Activated gamma-delta T cell (primary cell): ENCODE results near the gene ANO10.
"Not testable (repeated sequence)": the region's sequence is repeated elsewhere in the genome, so short reads cannot be mapped to it uniquely, and the experiment has no call there.

Experiments used
- DNase-seq: peaks from one replicate; lab custom pipeline; 2025; lab: John Stamatoyannopoulos, UW

Gene ANO10

GRCh38 chr3:43372809-43373559, 248.8 kb downstream of the ANO10 start:
- no peak for DNase-seq

DNA sequence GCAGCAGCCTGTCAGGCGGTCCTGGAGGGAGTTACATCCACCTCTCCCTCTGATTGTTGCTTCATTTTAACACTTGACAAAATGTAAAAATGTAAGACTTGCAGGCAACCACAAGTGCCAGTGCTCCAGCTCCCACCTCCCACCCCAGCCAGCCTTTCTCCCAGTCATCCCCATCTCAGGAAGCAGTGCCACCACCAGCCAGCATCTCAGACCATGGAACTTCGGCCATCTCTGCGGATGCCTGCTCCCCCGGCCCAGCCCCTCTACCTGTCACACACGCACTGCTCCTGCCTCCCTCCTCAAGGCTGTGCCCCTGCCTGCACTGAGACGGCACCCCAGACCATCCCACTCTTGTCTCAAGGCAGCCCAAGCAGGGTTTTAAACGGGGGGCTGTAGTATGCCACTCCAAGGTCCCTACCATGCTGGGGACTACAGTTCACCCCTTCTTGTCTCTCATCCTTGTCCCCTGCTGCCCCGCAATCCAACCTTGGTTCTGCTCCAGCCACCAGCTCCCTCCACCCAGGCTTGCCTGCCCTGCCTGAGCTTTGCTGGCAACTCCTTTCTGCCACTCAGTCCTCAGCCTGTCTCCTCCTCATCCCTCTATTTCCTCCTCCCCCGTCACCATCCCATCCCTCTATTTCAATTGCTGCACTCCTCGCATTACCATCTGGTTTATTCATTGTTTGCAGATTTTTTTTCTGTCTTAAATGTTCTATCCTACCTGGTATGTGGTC, 249.6 kb downstream of the ANO10 start:
- DNase-seq = no peak

DNA sequence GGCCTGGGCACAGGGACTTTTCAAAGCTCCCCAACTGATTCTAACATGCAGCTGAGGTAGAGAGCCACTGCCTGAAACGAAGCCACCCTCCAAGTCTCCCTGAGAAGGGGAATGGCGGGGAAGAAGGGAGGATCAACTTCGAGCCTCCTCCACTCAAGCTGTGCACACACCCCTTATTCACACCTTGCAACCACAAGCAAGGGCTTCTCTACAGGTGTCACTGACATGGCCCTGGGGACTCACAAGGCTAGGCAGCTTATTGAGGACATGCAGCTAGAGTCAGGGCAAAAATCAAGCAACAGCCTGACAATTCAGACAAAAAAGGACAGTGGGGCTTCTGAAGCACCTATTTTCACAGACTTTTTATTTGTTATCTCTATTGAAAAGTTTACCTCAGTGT, 250.3 kb downstream of the ANO10 start:
- no peak for DNase-seq

- no peak for DNase-seq
Measured at GRCh38 chr3:43370293-43370980, 251.4 kb downstream of the ANO10 start.

GRCh38 chr3:43369404-43370292, 252.2 kb downstream of the ANO10 start:
- no peak for DNase-seq

- DNase-seq = no peak
Measured at GRCh38 chr3:43366885-43367284, 254.9 kb downstream of the ANO10 start.

DNA sequence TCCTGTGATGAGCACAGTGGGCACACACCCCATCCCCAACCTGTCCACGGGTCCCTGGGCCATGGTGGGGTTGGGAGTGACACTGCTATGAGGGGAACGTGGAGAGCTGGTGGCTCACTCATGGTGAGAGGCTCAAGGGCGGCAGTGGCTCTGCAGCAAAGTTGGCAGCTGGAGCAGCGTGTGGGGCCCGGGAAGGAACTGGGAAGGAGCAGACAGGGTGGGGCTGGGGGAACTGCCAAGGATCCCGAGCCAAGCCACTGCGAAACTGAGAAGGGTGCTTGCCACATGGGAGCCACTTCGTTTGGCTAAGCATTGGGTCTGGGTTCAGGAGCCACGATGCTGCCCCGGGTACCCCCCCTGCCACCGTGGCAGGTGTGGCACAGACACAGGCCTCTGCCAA, 255.3 kb downstream of the ANO10 start:
- no peak for DNase-seq

GRCh38 chr3:43365601-43366305, 256.1 kb downstream of the ANO10 start:
- DNase-seq = no peak

GRCh38 chr3:43364926-43365325, 256.9 kb downstream of the ANO10 start:
- no peak for DNase-seq

- DNase-seq = no peak
Measured at GRCh38 chr3:43364494-43364893, 257.3 kb downstream of the ANO10 start.

DNA sequence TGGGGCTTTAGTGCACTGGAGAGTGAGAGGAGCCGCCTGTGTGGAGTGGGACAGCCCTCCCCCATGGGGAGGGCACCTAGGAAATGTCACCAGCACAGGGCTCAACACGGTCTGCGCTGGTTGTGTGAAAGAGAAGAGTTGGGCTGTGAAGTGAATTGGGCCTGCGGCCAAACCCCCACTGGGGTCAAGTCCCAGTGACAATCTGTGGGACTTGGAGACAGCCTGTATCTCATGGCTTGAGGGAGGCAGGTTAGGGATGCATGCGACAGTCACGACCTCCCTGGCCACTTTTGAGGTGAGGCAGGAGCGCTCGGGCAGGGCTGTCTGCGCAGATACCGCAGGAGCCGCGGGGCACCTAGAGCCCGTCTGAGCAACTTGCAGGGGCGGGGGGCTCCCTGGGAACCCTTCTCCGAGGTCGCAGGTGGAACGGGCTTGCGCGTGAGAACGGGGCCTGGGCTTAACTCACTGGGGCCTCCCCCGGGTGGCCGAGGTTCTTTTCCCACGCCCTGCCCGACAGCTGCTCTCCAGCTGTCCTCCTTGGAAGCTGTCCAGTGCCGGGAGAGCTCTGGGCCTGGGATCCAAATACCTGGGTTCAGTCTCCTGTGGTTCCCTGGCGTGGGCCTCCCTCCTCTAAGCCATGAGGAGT, 258.1 kb downstream of the ANO10 start:
- no peak for DNase-seq

DNA sequence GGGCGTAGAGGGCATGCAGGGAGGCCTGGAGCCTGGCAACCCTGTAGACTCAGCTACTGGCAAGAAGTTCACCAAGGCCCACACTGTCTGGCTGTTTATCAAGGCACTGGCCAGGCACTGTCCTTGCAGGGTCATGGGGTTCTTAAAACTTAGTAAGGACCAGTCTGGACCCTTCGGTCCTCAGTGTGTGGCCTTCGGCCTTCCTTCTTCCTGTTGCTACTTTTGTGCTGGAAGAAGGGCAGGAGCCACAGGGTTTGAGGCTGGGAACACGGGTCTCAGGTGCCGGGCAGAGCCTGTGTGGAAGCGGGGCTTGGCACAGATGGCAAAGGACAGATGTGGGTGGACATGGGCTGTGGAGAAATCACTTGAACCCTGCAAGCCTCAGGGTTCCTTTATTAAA, 258.9 kb downstream of the ANO10 start:
- no peak for DNase-seq

- DNase-seq = no peak
Measured at GRCh38 chr3:43362183-43362582, 259.6 kb downstream of the ANO10 start.

- DNase-seq = no peak
Measured at GRCh38 chr3:43361077-43361476, 260.7 kb downstream of the ANO10 start.

DNA sequence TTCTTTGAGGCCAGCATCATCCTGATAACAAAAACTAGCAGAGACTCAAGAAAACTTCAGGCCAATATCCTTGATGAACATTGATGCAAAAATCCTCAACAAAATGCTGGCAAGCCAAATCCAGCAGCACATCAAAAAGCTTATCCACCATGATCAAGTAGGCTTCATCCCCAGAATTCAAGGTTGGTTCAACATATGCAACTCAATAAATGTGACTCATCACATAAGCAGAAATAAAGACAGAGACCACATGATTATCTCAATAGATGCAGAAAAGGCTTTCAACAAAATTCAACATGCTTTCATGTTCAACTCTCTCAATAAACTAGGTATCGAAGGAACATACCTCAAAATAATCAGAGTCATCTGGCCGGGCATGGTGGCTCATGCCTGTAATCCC, 265.8 kb downstream of the ANO10 start:
- not testable (repeated sequence) for DNase-seq

GRCh38 chr3:43353923-43354670, 267.7 kb downstream of the ANO10 start:
- no peak for DNase-seq

DNA sequence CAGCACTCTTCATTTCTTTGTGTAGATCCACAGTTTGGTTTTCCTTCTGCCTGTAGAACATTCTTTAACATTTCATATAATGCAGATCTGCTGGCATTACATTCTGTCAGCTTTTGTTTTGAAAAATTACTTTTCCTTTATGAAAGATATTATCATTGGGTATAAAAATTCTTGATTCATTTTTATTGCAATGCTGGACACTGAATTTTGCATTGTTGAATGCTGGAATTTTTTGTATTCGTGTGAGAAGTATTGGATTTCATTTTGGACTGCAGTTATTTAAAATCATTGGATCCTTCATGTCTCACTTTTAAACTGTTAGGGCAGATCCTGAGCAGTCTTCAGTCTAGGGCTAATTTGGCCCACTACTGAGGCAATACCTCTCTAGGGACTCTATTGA, 268.4 kb downstream of the ANO10 start:
- no peak for DNase-seq

DNA sequence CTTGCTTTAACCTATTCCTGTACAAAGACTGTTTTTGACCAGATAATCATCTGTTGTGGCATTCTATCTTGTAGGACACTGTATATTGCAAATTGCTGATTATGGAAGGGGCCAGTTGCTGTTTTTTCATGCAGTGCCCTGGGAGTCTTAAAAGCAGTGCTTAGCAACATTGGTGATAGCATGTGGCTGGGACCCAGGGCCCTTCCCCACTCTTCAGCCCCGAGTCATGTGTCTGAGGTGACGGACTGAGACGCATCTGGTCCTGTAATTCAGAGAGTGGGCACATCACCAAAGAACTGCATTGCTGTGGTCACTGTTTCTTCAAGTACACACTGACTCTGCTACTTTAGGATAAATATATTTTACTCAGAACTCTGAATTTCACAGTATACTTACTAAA, 272.1 kb downstream of the ANO10 start:
- DNase-seq = no peak

DNA sequence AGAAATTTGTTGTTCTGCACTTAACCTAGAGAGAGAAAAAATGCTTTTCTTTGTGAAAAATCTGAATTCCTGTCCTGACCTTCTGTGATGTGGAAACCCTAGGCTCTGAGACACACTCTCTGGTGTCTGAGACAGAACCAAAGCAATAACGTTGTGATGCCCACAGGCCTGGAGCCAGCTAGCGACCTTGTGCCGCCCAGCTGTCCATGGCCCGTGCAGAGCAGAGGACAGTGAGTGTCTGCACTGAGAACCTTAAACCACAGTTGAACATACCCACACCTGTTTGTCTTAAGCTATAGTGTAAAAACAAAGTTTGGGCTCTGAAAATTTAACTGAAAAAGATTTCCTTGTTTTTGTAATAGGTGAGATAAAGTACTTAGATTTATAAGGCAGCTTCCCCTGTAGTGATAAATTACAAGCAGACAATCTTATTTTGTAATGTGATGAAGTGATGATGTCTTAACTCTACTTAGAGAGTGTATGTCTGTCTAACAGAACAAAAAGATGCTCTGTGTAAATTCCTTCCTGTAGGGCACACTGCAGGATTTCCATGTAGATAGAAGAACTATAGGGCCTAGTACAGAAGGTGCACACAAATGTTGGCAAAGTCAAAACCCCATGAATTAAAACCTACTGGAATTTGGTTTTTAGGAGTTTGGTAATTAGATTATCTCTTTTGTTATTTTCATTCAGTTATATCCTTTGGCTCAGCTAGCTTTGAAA, 272.8 kb downstream of the ANO10 start:
- no peak for DNase-seq
